GM23338 (cell line): Measurements from ENCODE around the gene FRMD4A. TPM values are rescaled to one million over a fixed set of nuclear protein-coding genes. Genes with fewer than 3 reads are reported as not detected.

Experiments used
- CREB1 ChIP-seq: fragments of 250-450 bp; sonication (Bioruptor Pico); IDR thresholded peaks from 2 replicates; pipeline ENCODE4 v1.5.0; 2020; ENCODE audit warnings: low read depth, mild to moderate bottlenecking, moderate library complexity
- EZH2phosphoT487 ChIP-seq: fragments of 200-600 bp; sonication (generic); IDR thresholded peaks from one replicate; pipeline ENCODE4 v1.8.1; 2018; ENCODE audit warnings: antibody characterized with exemption; ENCODE audit not compliant: unreplicated experiment
- JUNB ChIP-seq: IDR thresholded peaks from one replicate; pipeline ENCODE4 v1.6.1; 2016; ENCODE audit warnings: antibody characterized with exemption; ENCODE audit not compliant: unreplicated experiment
- POLR2AphosphoS5 ChIP-seq: IDR thresholded peaks from 2 replicates; pipeline ENCODE4 v1.6.1; 2016; ENCODE audit warnings: antibody characterized with exemption, low read depth
- STAT1 ChIP-seq: IDR thresholded peaks from one replicate; pipeline ENCODE4 v1.6.1; 2016; ENCODE audit warnings: antibody characterized with exemption; ENCODE audit not compliant: unreplicated experiment
- polyA plus RNA-seq: library from polyadenylated mRNA; unstranded; fragments of >200 nt; fragmentation: Nextera tagmentation; extraction: Ambion mirVana; gene quantifications from 2 replicates; pipeline ENCODE4 v1.2.1, GENCODE V29; 2016
- total RNA-seq: library from RNA; depleted of rRNA; stranded (reverse); fragments of >200 nt; shearing (Covaris generic); gene quantifications from 2 replicates; pipeline ENCODE4 v1.2.3, GENCODE V29; 2014
- TF ChIP-seq, protein P1 (sequence below): fragments of 250-450 bp; sonication (Bioruptor Pico); IDR thresholded peaks from 2 replicates; pipeline ENCODE4 v1.5.0; 2020; ENCODE audit warnings: mild to moderate bottlenecking, moderate library complexity
- TF ChIP-seq, protein P2 (sequence below): IDR thresholded peaks from one replicate; pipeline ENCODE4 v1.6.1; 2018; ENCODE audit warnings: antibody characterized with exemption; ENCODE audit not compliant: unreplicated experiment
- TF ChIP-seq, protein P3 (sequence below): IDR thresholded peaks from 2 replicates; pipeline ENCODE4 v1.6.1; 2016; ENCODE audit warnings: antibody characterized with exemption

FRMD4A gene
- total and polyA plus RNA-seq, 2 experiments from 2014 or later: 14.0 to 20.1 TPM

DNA sequence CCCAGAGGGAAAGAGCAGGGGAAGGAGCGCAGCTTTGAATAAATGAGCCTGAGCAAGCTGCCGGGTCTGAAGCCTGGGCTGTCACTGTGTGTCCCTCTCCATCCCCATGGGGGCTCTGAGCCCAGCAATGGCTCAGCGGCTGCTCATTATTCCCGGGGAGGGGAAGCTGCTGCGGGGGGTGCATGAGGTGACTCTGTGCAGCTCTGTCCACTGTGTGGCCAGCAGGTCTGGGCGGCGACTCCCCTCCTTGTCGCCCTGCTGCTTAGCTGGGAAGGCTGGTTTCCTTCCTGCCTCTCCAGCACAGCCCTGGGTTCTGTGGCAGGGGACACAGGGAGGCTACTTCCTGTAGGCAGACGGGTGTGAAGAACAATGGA is 509.8 kb downstream of the FRMD4A start (continued):
- TF ChIP-seq, protein P1, sequence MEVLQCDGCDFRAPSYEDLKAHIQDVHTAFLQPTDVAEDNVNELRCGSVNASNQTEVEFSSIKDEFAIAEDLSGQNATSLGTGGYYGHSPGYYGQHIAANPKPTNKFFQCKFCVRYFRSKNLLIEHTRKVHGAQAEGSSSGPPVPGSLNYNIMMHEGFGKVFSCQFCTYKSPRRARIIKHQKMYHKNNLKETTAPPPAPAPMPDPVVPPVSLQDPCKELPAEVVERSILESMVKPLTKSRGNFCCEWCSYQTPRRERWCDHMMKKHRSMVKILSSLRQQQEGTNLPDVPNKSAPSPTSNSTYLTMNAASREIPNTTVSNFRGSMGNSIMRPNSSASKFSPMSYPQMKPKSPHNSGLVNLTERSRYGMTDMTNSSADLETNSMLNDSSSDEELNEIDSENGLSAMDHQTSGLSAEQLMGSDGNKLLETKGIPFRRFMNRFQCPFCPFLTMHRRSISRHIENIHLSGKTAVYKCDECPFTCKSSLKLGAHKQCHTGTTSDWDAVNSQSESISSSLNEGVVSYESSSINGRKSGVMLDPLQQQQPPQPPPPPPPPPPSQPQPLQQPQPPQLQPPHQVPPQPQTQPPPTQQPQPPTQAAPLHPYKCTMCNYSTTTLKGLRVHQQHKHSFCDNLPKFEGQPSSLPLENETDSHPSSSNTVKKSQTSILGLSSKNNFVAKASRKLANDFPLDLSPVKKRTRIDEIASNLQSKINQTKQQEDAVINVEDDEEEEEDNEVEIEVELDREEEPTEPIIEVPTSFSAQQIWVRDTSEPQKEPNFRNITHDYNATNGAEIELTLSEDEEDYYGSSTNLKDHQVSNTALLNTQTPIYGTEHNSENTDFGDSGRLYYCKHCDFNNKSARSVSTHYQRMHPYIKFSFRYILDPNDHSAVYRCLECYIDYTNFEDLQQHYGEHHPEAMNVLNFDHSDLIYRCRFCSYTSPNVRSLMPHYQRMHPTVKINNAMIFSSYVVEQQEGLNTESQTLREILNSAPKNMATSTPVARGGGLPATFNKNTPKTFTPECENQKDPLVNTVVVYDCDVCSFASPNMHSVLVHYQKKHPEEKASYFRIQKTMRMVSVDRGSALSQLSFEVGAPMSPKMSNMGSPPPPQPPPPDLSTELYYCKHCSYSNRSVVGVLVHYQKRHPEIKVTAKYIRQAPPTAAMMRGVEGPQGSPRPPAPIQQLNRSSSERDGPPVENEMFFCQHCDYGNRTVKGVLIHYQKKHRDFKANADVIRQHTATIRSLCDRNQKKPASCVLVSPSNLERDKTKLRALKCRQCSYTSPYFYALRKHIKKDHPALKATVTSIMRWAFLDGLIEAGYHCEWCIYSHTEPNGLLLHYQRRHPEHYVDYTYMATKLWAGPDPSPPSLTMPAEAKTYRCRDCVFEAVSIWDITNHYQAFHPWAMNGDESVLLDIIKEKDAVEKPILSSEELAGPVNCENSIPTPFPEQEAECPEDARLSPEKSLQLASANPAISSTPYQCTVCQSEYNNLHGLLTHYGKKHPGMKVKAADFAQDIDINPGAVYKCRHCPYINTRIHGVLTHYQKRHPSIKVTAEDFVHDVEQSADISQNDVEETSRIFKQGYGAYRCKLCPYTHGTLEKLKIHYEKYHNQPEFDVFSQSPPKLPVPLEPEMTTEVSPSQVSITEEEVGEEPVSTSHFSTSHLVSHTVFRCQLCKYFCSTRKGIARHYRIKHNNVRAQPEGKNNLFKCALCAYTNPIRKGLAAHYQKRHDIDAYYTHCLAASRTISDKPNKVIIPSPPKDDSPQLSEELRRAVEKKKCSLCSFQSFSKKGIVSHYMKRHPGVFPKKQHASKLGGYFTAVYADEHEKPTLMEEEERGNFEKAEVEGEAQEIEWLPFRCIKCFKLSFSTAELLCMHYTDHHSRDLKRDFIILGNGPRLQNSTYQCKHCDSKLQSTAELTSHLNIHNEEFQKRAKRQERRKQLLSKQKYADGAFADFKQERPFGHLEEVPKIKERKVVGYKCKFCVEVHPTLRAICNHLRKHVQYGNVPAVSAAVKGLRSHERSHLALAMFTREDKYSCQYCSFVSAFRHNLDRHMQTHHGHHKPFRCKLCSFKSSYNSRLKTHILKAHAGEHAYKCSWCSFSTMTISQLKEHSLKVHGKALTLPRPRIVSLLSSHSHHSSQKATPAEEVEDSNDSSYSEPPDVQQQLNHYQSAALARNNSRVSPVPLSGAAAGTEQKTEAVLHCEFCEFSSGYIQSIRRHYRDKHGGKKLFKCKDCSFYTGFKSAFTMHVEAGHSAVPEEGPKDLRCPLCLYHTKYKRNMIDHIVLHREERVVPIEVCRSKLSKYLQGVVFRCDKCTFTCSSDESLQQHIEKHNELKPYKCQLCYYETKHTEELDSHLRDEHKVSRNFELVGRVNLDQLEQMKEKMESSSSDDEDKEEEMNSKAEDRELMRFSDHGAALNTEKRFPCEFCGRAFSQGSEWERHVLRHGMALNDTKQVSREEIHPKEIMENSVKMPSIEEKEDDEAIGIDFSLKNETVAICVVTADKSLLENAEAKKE: no peak
- no peak for TF ChIP-seq POLR2AphosphoS5
- TF ChIP-seq, protein P2, sequence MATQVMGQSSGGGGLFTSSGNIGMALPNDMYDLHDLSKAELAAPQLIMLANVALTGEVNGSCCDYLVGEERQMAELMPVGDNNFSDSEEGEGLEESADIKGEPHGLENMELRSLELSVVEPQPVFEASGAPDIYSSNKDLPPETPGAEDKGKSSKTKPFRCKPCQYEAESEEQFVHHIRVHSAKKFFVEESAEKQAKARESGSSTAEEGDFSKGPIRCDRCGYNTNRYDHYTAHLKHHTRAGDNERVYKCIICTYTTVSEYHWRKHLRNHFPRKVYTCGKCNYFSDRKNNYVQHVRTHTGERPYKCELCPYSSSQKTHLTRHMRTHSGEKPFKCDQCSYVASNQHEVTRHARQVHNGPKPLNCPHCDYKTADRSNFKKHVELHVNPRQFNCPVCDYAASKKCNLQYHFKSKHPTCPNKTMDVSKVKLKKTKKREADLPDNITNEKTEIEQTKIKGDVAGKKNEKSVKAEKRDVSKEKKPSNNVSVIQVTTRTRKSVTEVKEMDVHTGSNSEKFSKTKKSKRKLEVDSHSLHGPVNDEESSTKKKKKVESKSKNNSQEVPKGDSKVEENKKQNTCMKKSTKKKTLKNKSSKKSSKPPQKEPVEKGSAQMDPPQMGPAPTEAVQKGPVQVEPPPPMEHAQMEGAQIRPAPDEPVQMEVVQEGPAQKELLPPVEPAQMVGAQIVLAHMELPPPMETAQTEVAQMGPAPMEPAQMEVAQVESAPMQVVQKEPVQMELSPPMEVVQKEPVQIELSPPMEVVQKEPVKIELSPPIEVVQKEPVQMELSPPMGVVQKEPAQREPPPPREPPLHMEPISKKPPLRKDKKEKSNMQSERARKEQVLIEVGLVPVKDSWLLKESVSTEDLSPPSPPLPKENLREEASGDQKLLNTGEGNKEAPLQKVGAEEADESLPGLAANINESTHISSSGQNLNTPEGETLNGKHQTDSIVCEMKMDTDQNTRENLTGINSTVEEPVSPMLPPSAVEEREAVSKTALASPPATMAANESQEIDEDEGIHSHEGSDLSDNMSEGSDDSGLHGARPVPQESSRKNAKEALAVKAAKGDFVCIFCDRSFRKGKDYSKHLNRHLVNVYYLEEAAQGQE: no peak
- no peak for TF ChIP-seq EZH2phosphoT487
- TF ChIP-seq, protein P3, sequence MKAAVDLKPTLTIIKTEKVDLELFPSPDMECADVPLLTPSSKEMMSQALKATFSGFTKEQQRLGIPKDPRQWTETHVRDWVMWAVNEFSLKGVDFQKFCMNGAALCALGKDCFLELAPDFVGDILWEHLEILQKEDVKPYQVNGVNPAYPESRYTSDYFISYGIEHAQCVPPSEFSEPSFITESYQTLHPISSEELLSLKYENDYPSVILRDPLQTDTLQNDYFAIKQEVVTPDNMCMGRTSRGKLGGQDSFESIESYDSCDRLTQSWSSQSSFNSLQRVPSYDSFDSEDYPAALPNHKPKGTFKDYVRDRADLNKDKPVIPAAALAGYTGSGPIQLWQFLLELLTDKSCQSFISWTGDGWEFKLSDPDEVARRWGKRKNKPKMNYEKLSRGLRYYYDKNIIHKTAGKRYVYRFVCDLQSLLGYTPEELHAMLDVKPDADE: no peak
- TF ChIP-seq JUNB: no peak
- TF ChIP-seq CREB1: no peak
- no peak for TF ChIP-seq STAT1
